ENCODE data around the gene RCBTB1. TPM values are rescaled to one million over a fixed set of nuclear protein-coding genes. Genes with fewer than 3 reads are reported as not detected.

The RCBTB1 gene
- total RNA-seq, 1 donor from 2014 or later, result 21.6 TPM

DNA sequence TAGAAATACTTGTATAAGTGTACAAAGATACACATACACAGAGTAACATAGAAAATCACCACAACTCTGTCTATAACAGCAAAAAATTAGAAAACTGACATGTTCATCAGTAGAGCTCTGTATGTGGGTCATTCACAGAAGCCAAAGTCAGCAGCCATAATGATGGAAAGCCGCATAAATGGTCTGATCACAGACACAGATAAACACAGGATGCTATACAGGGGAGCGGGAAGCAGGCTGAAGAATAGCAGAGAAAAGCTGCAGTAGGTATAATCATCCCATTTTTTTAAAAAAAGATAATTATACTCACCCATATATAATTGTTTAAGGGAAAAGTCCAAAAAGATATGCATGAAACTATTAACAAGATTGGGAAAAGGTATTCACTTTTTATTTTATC, 31.5 kb downstream of the RCBTB1 start:
- intact Hi-C loops (cut with micrococcal nuclease), result no loop called here
- DNase-seq, result no peak
- H3K27me3 ChIP-seq (ENCODE audit: low read depth), result no peaks in the 10 kb centered on the region
- H3K4me3 ChIP-seq, result no peak overlapping the region
- H3K27ac ChIP-seq (replicated peaks), result no peak overlapping the region
- H3K36me3 ChIP-seq, result peaks cover 87% of the 10 kb centered on the region
- TF ChIP-seq, protein P1, sequence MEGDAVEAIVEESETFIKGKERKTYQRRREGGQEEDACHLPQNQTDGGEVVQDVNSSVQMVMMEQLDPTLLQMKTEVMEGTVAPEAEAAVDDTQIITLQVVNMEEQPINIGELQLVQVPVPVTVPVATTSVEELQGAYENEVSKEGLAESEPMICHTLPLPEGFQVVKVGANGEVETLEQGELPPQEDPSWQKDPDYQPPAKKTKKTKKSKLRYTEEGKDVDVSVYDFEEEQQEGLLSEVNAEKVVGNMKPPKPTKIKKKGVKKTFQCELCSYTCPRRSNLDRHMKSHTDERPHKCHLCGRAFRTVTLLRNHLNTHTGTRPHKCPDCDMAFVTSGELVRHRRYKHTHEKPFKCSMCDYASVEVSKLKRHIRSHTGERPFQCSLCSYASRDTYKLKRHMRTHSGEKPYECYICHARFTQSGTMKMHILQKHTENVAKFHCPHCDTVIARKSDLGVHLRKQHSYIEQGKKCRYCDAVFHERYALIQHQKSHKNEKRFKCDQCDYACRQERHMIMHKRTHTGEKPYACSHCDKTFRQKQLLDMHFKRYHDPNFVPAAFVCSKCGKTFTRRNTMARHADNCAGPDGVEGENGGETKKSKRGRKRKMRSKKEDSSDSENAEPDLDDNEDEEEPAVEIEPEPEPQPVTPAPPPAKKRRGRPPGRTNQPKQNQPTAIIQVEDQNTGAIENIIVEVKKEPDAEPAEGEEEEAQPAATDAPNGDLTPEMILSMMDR (IDR thresholded peaks at IDR 0.05; ENCODE audit: borderline replicate concordance), result no peak
- no peaks in the 10 kb centered on the region for H3K4me1 ChIP-seq
- no peaks in the 10 kb centered on the region for H3K9me3 ChIP-seq (replicated peaks)

DNA sequence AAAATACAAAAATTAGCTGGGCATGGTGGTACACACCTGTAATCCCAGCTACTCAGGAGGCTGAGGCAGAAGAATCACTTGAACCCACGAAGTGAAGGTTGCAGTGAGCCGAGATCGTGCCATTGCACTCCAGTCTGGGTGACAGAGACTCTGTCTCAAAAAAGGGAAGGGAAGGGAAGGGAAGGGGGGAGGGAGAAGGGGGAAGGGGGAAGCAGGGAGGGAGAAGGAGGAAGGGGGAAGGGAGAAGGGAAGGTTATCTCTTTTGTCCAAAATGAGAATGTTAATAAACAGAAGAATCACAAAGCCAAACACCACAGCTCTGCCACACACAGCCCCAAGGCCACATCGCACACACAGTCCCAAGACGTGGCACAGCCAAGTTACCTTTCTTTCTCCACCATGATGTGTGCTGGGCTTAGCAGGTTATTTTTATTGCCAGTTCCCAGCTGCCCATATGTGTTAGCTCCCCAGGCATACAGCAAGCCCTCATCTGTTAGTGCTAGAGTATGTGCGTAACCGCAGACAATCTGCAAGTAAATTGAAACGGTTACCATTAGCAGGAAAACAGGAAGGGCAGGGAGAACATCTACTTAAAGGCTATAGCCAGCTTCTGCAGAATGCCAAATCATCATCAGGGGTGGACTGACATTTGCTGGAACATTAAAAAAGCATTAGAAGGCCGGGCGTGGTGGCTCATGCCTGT, 34.3 kb downstream of the RCBTB1 start:
- Histone ChIP-seq H3K27me3 (ENCODE audit: low read depth) (no peaks in the 10 kb centered on the region), H3K4me3 (no peak overlapping the region), H3K4me1 (no peaks in the 10 kb centered on the region), H3K36me3 (peaks cover 89% of the 10 kb centered on the region), H3K9me3 (replicated peaks) (no peaks in the 10 kb centered on the region), H3K27ac (replicated peaks) (no peak overlapping the region)
- intact Hi-C loops (cut with micrococcal nuclease), result no loop called here
- TF ChIP-seq, protein P1 (IDR thresholded peaks at IDR 0.05; ENCODE audit: borderline replicate concordance), result no peak
- no peak for DNase-seq

DNA sequence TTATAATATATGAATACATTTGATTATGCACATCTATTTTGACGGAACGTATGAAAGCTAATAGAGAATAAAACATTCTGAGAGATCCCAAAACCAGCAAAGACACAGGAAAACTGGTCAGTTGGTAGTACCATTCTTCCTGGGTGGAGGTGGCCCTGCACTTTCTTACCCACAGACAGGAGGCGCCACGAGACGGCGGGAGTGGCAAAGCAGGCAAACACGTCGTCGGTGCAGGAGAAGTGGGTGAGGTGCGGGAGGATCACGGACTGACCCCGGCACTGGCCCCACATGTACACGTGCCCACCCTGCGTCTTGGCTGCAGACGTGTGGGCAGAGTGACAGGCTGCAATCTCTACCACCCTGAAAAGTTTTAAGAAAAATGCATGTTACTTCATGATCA, 36.1 kb downstream of the RCBTB1 start:
- H3K9me3 ChIP-seq (replicated peaks), result no peaks in the 10 kb centered on the region
- no peaks in the 10 kb centered on the region for H3K4me1 ChIP-seq
- no peaks in the 10 kb centered on the region for H3K27me3 ChIP-seq (ENCODE audit: low read depth)
- intact Hi-C loops (cut with micrococcal nuclease), result no loop called here
- H3K4me3 ChIP-seq, result no peak overlapping the region
- DNase-seq, result no peak
- no peak overlapping the region for H3K27ac ChIP-seq (replicated peaks)
- TF ChIP-seq, protein P1 (IDR thresholded peaks at IDR 0.05; ENCODE audit: borderline replicate concordance), result peak; percentile 19
- H3K36me3 ChIP-seq, result peaks cover 89% of the 10 kb centered on the region

DNA sequence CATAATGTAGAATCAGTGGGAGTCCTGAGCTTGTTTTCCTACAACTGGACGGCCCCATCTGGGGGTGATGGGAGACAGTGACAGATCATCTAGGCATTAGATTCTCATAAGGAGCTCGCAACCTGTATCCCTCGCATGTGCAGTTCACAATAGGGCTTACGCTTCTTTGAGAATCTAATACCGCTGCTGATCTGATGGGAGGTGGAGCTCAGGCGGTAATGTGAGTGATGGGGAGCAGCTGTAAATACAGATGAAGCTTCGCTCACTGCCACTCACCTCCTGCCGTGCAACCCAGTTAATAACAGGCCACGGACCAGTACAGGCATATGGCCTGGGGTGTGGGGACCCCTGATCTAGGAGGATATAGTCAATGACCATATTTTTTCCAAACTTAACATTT, 38.8 kb downstream of the RCBTB1 start:
- no peak for DNase-seq
- no peak overlapping the region for H3K27ac ChIP-seq (replicated peaks)
- no peaks in the 10 kb centered on the region for H3K9me3 ChIP-seq (replicated peaks)
- TF ChIP-seq, protein P1 (IDR thresholded peaks at IDR 0.05; ENCODE audit: borderline replicate concordance), result no peak
- no peaks in the 10 kb centered on the region for H3K27me3 ChIP-seq (ENCODE audit: low read depth)
- no peak overlapping the region for H3K4me3 ChIP-seq
- H3K36me3 ChIP-seq, result peaks cover 95% of the 10 kb centered on the region
- H3K4me1 ChIP-seq, result no peaks in the 10 kb centered on the region
- intact Hi-C loops (cut with micrococcal nuclease), result no loop called here

DNA sequence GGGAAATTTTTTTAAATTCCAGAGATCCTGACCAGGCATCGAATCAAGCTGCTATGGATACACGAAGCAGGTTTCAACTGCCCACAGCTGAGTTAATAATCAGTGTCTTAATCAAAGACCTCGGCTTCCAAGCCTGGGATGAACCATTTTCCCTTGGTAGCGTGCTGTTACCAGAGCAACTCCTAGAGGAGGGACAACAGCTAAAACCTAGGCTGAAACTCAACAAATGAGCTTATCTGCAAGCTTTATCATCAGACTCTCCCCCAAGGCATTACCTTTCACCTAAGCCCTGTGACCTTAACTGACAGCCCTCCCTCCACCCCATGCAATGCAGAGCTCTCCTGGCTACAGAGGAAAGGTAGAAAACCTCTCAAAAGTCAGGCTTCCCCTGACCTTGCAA, 39.7 kb downstream of the RCBTB1 start:
- intact Hi-C loops (cut with micrococcal nuclease), result no loop called here
- Histone ChIP-seq H3K36me3 (peaks cover 97% of the 10 kb centered on the region), H3K9me3 (replicated peaks) (no peaks in the 10 kb centered on the region), H3K27me3 (ENCODE audit: low read depth) (no peaks in the 10 kb centered on the region), H3K27ac (replicated peaks) (no peak overlapping the region), H3K4me1 (no peaks in the 10 kb centered on the region), H3K4me3 (no peak overlapping the region)
- TF ChIP-seq, protein P1 (IDR thresholded peaks at IDR 0.05; ENCODE audit: borderline replicate concordance), result no peak
- no peak for DNase-seq

All from left ventricle myocardium inferior (tissue), 1 donor.